Upper lobe of left lung (tissue), 4 donors: ENCODE results near the gene ACVR1.

Experiments used
- CTCF ChIP-seq, 6 experiments: fragments of 450-650 bp in 4 of 6; fragments of 200-600 bp in 2 of 6; sonication (generic) in 2 of 6; IDR thresholded peaks; one replicate each; pipeline ENCODE4 v1.5.1; 2016 to 2019; ENCODE audit warnings: antibody characterized with exemption in 6 of 6
- EP300 ChIP-seq, 4 donors: sonication (generic); formaldehyde crosslinking; IDR thresholded peaks; one replicate each; pipeline ENCODE4 v1.5.1; 2017; ENCODE audit warnings: antibody characterized with exemption in 4 of 4, control low read depth in 2 of 4
- POLR2A ChIP-seq, 4 donors: fragments of 450-650 bp; IDR thresholded peaks; one replicate each; pipeline ENCODE4 v1.5.1; 2016 to 2017; ENCODE audit warnings: antibody characterized with exemption in 4 of 4, mild to moderate bottlenecking in 2 of 4
- POLR2AphosphoS5 ChIP-seq, 2 donors: sonication (generic); formaldehyde crosslinking; IDR thresholded peaks; one replicate each; pipeline ENCODE4 v1.5.1; 2017; ENCODE audit warnings: antibody characterized with exemption in 2 of 2

DNA sequence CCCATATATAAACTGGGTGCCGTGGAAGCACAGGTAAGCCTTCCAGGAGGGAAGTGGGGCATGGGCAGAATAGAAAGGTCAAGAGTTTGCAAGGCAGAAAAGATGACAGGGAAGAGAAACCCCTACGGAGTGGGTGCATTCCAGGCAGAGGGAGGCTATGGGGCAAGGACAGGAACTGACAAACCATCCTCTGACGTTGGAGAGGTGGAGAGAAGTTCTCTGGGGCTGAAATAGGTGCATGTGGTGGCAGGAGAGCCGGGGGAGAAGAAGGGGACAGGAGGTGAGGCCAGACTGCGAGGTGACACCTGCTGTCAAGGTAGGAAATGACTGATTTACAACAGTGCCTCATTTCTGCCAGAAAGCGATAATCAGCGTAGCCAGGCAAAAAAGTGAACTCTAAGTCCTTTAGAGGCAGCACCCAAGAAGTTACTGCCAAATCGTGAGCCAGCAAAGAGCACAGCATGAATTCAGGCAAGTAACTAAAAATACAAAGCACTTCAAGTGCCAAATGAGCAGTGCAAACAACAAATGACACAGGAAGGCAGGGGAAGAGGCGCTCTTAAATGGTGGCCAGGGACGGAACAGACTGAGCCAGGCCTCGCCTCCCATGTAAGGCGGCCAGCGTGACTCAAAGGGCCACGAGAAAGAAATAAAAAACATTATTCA is 134.2 kb downstream of the ACVR1 start:
- TF ChIP-seq CTCF (IDR thresholded peaks at IDR 0.05) = no peak
- TF ChIP-seq POLR2A (IDR thresholded peaks at IDR 0.05) = no peak
- no peak for TF ChIP-seq POLR2AphosphoS5 (IDR thresholded peaks at IDR 0.05)
- TF ChIP-seq EP300 (IDR thresholded peaks at IDR 0.05) = no peak
